OCI-LY7 (cell line): ENCODE results near the gene KRTAP9-4.

Experiments used
- EZH2phosphoT487 ChIP-seq: fragments of 200-600 bp; sonication (generic); IDR thresholded peaks from 2 replicates; pipeline ENCODE4 v1.6.1; 2018; ENCODE audit warnings: low read depth, borderline replicate concordance, mild to moderate bottlenecking, mixed run types, antibody characterized with exemption, low read length, moderate library complexity, mixed read lengths
- TF ChIP-seq, protein P1 (sequence below): fragments of 200-600 bp; sonication (generic); conservative IDR thresholded peaks from 2 replicates; pipeline ENCODE4 v1.5.1; 2014; ENCODE audit warnings: mild to moderate bottlenecking, antibody characterized with exemption, low read length, moderate library complexity, mixed read lengths

DNA sequence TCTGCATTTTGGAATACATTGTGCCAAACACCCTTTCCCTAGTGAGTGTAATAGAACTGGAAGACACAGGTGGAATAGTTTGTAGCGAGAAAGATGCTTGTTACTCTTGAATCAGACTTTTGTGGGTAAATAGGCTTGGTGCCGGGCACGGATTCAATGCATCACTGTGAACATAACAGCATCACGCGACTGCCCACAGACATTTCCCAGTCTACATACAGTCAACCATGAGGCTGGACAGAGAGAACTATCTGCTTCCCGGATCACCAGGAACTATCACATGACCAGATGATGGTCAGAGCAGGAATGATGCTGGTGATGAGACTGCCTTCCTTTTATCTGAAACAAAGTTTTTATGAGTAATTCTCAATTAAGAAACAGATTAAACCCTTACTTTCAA, 23.4 kb upstream of the KRTAP9-4 start:
- TF ChIP-seq, protein P1, sequence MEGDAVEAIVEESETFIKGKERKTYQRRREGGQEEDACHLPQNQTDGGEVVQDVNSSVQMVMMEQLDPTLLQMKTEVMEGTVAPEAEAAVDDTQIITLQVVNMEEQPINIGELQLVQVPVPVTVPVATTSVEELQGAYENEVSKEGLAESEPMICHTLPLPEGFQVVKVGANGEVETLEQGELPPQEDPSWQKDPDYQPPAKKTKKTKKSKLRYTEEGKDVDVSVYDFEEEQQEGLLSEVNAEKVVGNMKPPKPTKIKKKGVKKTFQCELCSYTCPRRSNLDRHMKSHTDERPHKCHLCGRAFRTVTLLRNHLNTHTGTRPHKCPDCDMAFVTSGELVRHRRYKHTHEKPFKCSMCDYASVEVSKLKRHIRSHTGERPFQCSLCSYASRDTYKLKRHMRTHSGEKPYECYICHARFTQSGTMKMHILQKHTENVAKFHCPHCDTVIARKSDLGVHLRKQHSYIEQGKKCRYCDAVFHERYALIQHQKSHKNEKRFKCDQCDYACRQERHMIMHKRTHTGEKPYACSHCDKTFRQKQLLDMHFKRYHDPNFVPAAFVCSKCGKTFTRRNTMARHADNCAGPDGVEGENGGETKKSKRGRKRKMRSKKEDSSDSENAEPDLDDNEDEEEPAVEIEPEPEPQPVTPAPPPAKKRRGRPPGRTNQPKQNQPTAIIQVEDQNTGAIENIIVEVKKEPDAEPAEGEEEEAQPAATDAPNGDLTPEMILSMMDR, result no peak
- no peak for TF ChIP-seq EZH2phosphoT487
